ENCODE measurements around the gene DPP10. TPM values are rescaled to one million over a fixed set of nuclear protein-coding genes. Genes with fewer than 3 reads are reported as not detected.

Gene DPP10
- total and polyA plus RNA-seq, 10 of the 15 experiments (the other 5 are each of a cell fraction or from before 2014, with no cell fraction given), result not detected

DNA sequence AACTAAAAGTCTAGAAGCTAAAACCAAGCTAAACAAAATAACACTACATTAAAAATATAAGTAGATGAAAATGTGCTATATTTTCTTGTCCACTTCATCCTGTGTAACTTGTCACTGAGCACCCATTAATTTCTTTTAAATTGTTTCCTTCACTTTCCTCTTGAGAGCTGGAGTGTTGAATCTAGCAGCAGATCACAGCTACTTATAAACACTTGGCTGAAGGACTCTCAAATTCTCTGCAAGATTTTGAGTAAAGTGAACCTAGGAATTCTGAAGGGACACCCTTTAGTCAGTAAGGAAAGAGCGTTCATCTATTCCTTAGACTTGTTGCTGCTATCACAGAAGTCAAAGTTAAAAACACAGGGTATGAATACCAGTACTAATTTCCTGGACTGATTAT is 1163.9 kb downstream of the DPP10 start:
- DNase-seq (ENCODE audit: low read depth, low spot score), result no peak
- H3K79me2 ChIP-seq (ENCODE audit: control insufficient read depth, insufficient read depth, low read length), result no peaks in the 10 kb centered on the region
- WGBS (ENCODE audit: insufficient coverage, insufficient replicate concordance, low lambda C conversion rate, missing lambda C conversion rate), result 0% methylated on average over 1 of the region's 1 CpG
- no peak overlapping the region for H3K9ac ChIP-seq (ENCODE audit: control insufficient read depth, insufficient read depth, low read length)
- SMC1A ChIA-PET (ENCODE audit: uncharacterized antibody, unreplicated experiment), result no interaction called here
- H3K4me1 ChIP-seq (ENCODE audit: control insufficient read depth, insufficient read depth, low read length), result no peaks in the 10 kb centered on the region
- RAD21 ChIA-PET (ENCODE audit: unreplicated experiment), result no interaction called here
- H3K4me2 ChIP-seq (ENCODE audit: control insufficient read depth, insufficient read depth), result no peak overlapping the region
- POLR2A ChIA-PET, result no interaction called here
- H4K20me1 ChIP-seq (ENCODE audit: control insufficient read depth, insufficient read depth), result no peaks in the 10 kb centered on the region
- no peak overlapping the region for H3K27ac ChIP-seq (ENCODE audit: control insufficient read depth, insufficient read depth)
- H3K4me3 ChIP-seq, result no peak overlapping the region
- no peaks in the 10 kb centered on the region for H3K36me3 ChIP-seq (ENCODE audit: control insufficient read depth in 2 of 2, insufficient read depth in 2 of 2, low read length in 1 of 2)
- H2AFZ ChIP-seq (ENCODE audit: control insufficient read depth, low read depth, low read length), result no peak overlapping the region
- no TSS peak for BruUV-seq (replicated peaks)
- no peaks in the 10 kb centered on the region for H3K27me3 ChIP-seq (replicated peaks in 1 of 2; ENCODE audit: control insufficient read depth in 2 of 2, insufficient read depth in 2 of 2, low read length in 1 of 2)
- intact Hi-C loops (cut with micrococcal nuclease; ENCODE audit: unreplicated experiment) (no loop called here), in situ Hi-C loops (cut with MboI) (no loop called here)
- H3K9me3 ChIP-seq (replicated peaks; ENCODE audit: control insufficient read depth, insufficient read depth, low read length), result no peaks in the 10 kb centered on the region
- ATAC-seq, result no peak
- FAIRE-seq, result no peak
- TF ChIP-seq, protein P1, sequence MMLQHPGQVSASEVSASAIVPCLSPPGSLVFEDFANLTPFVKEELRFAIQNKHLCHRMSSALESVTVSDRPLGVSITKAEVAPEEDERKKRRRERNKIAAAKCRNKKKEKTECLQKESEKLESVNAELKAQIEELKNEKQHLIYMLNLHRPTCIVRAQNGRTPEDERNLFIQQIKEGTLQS (IDR thresholded peaks at IDR 0.05; ENCODE audit: borderline replicate concordance, extremely low read depth, low read depth, low read length), result no peak
- TF ChIP-seq ZNF217 (IDR thresholded peaks at IDR 0.05) (no peak), CBX5 (IDR thresholded peaks at IDR 0.05; ENCODE audit: low read depth) (no peak), NFXL1 (IDR thresholded peaks at IDR 0.05; ENCODE audit: borderline replicate concordance) (no peak), SUPT20H (IDR thresholded peaks at IDR 0.05; ENCODE audit: borderline replicate concordance, control insufficient read depth, low read depth, low read length) (no peak), NBN (IDR thresholded peaks at IDR 0.05) (no peak), USF1 (IDR thresholded peaks at IDR 0.05; ENCODE audit: borderline replicate concordance, extremely low read length, insufficient read depth, low read depth, low read length) (no peak), STAT3 (IDR thresholded peaks at IDR 0.05; ENCODE audit: low read depth, low read length) (no peak), TAF1 (IDR thresholded peaks at IDR 0.05; ENCODE audit: borderline replicate concordance, low read depth, low read length) (no peak), STAT1 (conservative IDR thresholded peaks at IDR 0.05) (no peak), MEF2B (IDR thresholded peaks at IDR 0.05; ENCODE audit: partially characterized antibody, poor library complexity, severe bottlenecking) (no peak), ZBTB33 (IDR thresholded peaks at IDR 0.05) (no peak), ESRRA (IDR thresholded peaks at IDR 0.05; ENCODE audit: low read length) (no peak)
- TF ChIP-seq, protein P2, sequence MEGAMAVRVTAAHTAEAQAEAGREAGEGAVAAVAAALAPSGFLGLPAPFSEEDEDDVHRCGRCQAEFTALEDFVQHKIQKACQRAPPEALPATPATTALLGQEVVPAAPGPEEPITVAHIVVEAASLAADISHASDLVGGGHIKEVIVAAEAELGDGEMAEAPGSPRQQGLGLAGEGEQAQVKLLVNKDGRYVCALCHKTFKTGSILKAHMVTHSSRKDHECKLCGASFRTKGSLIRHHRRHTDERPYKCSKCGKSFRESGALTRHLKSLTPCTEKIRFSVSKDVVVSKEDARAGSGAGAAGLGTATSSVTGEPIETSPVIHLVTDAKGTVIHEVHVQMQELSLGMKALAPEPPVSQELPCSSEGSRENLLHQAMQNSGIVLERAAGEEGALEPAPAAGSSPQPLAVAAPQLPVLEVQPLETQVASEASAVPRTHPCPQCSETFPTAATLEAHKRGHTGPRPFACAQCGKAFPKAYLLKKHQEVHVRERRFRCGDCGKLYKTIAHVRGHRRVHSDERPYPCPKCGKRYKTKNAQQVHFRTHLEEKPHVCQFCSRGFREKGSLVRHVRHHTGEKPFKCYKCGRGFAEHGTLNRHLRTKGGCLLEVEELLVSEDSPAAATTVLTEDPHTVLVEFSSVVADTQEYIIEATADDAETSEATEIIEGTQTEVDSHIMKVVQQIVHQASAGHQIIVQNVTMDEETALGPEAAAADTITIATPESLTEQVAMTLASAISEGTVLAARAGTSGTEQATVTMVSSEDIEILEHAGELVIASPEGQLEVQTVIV (IDR thresholded peaks at IDR 0.05; ENCODE audit: borderline replicate concordance, partially characterized antibody), result no peak
- TF ChIP-seq, protein P3, sequence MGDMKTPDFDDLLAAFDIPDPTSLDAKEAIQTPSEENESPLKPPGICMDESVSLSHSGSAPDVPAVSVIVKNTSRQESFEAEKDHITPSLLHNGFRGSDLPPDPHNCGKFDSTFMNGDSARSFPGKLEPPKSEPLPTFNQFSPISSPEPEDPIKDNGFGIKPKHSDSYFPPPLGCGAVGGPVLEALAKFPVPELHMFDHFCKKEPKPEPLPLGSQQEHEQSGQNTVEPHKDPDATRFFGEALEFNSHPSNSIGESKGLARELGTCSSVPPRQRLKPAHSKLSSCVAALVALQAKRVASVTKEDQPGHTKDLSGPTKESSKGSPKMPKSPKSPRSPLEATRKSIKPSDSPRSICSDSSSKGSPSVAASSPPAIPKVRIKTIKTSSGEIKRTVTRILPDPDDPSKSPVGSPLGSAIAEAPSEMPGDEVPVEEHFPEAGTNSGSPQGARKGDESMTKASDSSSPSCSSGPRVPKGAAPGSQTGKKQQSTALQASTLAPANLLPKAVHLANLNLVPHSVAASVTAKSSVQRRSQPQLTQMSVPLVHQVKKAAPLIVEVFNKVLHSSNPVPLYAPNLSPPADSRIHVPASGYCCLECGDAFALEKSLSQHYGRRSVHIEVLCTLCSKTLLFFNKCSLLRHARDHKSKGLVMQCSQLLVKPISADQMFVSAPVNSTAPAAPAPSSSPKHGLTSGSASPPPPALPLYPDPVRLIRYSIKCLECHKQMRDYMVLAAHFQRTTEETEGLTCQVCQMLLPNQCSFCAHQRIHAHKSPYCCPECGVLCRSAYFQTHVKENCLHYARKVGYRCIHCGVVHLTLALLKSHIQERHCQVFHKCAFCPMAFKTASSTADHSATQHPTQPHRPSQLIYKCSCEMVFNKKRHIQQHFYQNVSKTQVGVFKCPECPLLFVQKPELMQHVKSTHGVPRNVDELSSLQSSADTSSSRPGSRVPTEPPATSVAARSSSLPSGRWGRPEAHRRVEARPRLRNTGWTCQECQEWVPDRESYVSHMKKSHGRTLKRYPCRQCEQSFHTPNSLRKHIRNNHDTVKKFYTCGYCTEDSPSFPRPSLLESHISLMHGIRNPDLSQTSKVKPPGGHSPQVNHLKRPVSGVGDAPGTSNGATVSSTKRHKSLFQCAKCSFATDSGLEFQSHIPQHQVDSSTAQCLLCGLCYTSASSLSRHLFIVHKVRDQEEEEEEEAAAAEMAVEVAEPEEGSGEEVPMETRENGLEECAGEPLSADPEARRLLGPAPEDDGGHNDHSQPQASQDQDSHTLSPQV (IDR thresholded peaks at IDR 0.05), result no peak
- CTCF ChIA-PET, result no interaction called here

All from GM12878 (cell line).